Measurements from ENCODE around the gene KSR1.
"Not testable (repeated sequence)": the region's sequence is repeated elsewhere in the genome, so short reads cannot be mapped to it uniquely, and the experiment has no call there.

KSR1 gene

DNA sequence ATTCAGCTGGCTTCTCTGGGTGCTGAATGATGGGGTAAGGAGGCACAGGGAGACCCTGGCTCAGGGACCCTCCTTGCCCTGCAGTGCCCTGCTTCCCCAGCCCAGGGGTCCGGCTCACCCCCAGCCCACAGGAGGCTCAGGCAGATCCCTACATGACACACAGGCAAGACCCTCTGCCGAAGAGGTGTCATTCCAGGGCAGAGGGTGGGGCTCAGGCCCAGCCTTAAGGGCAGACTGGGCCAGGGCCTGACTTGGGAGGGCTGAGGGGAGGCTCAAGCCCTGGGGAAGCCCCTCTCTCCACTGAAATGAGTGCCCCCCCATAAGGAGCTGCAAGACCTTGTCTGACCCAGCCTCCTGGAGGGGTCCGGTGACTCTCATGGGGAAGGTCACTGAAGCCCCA lies 30.3 kb upstream of the KSR1 start:
- in situ Hi-C loops (cut with MboI; ENCODE audit: low sequenced_read_pairs), result no loop called here

- in situ Hi-C loops (cut with MboI; ENCODE audit: low sequenced_read_pairs), result not testable (repeated sequence)
Measured at GRCh38 chr17:27426471-27426870, 29.8 kb upstream of the KSR1 start.

GRCh38 chr17:27427166-27427862 lies 28.9 kb upstream of the KSR1 start:
- in situ Hi-C loops (cut with MboI; ENCODE audit: low sequenced_read_pairs), result not testable (repeated sequence)

GRCh38 chr17:27428781-27429505 lies 27.3 kb upstream of the KSR1 start:
- in situ Hi-C loops (cut with MboI; ENCODE audit: low sequenced_read_pairs), result no loop called here

DNA sequence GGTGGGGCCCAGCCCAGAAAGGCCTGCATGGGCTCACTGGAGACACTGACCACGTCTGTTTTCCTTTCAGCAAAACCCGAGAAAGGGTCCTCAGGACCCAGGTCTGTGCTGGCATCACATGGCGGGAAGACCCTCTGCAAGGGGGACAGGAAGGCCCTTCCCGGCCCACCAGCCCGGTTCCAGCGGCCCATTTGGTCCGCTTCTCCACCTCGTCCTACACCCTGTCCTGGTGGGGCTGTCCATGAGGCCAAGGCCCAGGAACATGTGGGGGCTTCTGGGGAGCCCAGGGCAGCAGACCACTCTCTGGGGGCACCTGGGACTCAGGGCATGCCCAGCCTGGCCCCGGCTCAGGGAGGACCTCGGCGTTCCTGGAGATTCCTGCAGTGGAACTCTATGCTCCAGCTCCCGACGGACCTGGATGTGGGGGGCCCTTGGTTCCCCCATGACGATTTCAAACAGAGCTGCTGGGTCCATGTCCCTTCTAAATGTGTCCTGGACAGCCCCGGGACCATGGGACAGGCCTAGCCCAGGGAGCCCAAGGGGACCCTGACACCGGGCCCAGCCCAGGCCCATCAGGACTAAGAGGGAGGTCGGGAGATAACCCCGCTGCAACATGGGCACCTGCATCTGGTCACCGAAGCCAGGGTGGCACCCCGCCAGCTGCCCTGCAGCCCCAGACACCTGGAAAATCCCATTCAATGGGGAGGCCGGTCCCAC lies 26.4 kb upstream of the KSR1 start:
- in situ Hi-C loops (cut with MboI; ENCODE audit: low sequenced_read_pairs), result no loop called here

DNA sequence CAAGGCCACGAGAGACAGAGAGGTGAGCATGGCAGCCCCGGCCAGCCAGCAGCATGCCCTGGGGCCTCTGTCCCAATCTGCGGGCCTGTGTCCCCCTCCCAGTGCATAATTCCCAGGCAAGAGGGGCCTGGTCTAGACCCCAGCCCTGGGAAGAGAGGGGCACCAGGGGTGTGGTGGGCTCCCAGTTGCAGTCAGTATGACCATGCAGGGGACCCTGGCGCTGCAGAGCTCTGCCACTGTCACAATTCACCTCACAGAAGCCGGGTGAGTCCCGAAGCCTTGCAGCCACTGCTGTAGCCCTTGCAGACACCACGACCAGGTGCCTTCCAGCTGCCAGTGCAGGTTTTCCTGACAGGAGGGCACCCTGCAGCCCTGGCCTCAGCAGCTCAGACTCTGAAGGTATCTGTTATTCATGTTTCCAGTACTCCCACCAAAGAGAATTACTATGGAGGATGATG lies 25.8 kb upstream of the KSR1 start:
- in situ Hi-C loops (cut with MboI; ENCODE audit: low sequenced_read_pairs), result no loop called here

- in situ Hi-C loops (cut with MboI; ENCODE audit: low sequenced_read_pairs), result no loop called here
Measured at GRCh38 chr17:27430882-27431491, 25.3 kb upstream of the KSR1 start.

DNA sequence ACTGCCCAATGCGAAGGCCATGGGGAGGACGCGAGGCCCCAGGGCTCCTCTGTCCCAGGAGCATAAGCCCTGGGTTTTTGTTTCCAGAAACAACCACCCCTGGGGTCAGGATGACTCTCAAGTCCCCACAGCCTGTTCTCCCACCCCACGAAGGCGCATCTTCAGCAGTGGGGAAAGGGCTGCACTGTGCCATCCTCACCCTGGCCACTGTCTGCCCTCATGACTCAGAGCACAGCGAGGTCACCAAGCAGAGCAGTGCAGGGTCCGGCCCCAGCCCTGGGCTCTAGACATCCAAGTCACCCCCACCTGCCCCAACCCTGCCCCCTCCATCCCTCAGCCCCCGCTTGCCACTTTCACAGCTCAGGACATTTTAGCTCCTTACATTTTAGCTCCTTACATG lies 22.7 kb upstream of the KSR1 start:
- in situ Hi-C loops (cut with MboI; ENCODE audit: low sequenced_read_pairs), result no loop called here

DNA sequence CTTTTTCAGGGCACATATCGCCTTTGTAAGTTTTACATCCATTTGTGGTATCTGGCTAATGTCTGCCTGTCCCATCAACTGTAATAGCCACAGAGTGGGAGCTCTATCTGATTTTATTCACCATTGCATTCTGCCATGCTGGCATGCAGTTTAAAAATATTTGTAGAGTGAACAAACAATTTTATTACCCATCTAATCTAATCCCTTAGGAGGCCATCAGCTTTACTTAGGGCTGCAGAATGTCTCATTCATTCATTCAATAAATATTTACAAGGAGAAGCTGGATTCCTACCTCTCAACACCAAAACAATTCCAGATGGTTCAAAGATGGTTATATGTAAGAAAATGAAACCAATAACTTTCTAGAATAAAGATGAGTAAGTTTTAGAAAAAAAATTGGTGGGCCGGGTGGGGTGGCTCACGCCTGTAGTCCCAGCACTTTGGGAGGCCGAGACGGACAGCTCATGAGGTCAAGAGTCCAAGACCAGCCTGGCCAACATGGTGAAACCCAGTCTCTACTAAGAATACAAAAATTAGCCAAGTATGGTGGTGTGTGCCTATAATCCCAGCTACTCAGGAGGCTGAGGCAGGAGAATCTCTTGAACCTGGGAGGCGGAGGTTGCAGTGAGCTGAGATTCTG lies 20.7 kb upstream of the KSR1 start:
- in situ Hi-C loops (cut with MboI; ENCODE audit: low sequenced_read_pairs), result not testable (repeated sequence)

- in situ Hi-C loops (cut with MboI; ENCODE audit: low sequenced_read_pairs), result no loop called here
Measured at GRCh38 chr17:27438348-27438998, 17.8 kb upstream of the KSR1 start.

- in situ Hi-C loops (cut with MboI; ENCODE audit: low sequenced_read_pairs), result no loop called here
Measured at GRCh38 chr17:27439342-27439741, 16.9 kb upstream of the KSR1 start.

- in situ Hi-C loops (cut with MboI; ENCODE audit: low sequenced_read_pairs), result no loop called here
Measured at GRCh38 chr17:27442702-27443101, 13.5 kb upstream of the KSR1 start.

- in situ Hi-C loops (cut with MboI; ENCODE audit: low sequenced_read_pairs), result no loop called here
Measured at GRCh38 chr17:27443491-27443890, 12.8 kb upstream of the KSR1 start.

GRCh38 chr17:27445971-27446370 lies 10.3 kb upstream of the KSR1 start:
- in situ Hi-C loops (cut with MboI; ENCODE audit: low sequenced_read_pairs), result no loop called here

DNA sequence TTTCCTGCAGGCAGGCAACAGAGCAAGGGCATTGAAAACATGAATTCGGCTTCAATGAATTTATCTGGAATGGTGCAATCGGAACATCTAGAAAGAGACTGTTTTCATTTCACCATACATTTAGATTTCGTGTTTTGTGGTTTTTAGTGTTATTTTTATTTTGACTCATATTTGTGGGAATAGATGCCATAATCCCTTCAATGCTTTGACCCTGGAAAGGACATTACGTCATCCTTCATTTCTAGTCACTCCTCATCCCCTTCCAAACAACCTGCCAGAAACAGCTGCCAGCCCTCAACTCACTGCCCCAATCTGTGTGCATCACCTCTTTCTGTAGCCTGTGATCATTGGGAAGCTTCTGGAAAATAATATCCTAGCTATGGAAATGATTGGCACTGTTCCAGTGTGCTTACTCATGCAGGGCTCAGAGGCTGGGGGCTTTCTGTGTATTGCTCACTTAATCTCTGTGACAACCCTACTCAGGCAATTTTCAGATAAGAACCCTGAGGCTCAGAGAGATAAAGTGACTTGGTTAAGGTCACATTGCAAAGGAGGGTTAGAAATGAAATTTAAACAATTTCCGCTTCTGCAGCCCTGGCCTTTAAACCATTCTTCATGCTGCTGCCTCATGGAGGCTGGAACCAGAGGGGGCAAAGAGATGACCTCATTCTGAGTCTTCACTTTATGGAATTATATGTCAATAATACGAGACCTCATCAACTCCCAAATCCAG lies 9.5 kb upstream of the KSR1 start:
- in situ Hi-C loops (cut with MboI; ENCODE audit: low sequenced_read_pairs), result no loop called here

GRCh38 chr17:27448534-27448933 lies 7.7 kb upstream of the KSR1 start:
- in situ Hi-C loops (cut with MboI; ENCODE audit: low sequenced_read_pairs), result not testable (repeated sequence)

DNA sequence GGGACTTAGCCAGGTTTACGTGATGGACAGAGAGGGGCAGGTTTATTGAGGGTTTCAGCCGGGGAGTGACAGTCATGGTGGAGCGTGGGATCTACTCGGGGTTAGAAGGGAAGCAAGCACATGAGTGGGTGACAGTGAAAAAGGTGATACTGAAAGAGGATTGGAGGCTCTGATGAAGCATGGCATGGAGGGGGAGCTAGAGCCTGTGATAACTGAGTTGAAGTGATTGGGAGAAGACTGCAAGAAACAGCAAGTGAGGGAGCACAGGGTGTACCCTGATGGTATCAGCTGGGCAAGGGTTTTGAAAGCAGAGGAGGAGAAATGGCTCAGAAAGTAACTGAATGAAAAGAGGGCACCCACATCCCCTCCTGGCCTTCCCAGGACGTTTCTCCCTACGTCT lies 6.7 kb upstream of the KSR1 start:
- in situ Hi-C loops (cut with MboI; ENCODE audit: low sequenced_read_pairs), result no loop called here

- in situ Hi-C loops (cut with MboI; ENCODE audit: low sequenced_read_pairs), result loop anchor here (10.0 kb wide), 1 partner anchor 115 kb away; no protein-coding TSS in a partner anchor
Measured at GRCh38 chr17:27449988-27450387, 6.3 kb upstream of the KSR1 start.

DNA sequence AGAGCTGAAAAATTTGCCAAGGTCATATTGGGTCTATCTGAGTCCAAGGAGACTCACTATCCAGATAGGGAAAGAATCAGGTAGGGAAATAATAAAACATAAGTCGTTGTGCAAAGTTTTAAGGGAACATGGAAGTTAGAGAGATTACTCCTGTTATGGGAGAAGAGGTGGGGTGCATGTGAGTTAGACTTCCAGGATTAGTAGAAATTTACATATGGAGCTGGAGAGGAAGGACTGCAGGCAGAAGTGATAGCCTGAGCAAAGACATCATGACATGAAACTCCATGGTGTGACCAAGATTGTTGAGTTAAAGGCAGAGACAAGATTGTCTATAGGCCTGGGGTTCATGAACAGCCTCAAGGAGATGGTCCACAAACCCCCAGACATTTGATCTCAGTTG lies 5.8 kb upstream of the KSR1 start:
- in situ Hi-C loops (cut with MboI; ENCODE audit: low sequenced_read_pairs), result loop anchor here (10.0 kb wide), 1 partner anchor 114 kb away; no protein-coding TSS in a partner anchor

DNA sequence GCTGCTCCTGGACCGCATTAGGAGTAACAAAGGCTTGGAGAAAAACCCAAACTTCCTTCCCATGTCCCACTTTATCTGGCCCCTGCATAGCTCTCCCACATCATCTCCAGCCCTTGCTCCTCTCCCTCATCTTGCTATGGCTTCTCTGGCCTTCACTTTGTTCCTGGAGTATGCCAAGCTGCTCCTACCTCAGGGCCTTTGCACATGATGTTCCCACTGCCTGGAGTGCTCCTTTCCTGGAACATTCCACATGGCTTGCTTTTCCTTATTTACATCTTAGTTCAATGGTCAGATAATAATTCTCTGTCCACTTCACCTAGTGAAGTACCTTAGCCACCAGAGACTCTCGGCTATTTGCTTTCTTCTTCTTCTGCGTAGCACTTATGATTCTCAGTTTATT lies 4.3 kb upstream of the KSR1 start:
- in situ Hi-C loops (cut with MboI; ENCODE audit: low sequenced_read_pairs), result loop anchor here (10.0 kb wide), 1 partner anchor 113 kb away; no protein-coding TSS in a partner anchor
